HepG2 (cell line): Measurements from ENCODE around the gene MIB2.

Experiments
- EZH2 ChIP-seq: conservative IDR thresholded peaks from 2 replicates; pipeline ENCODE4 v1.6.1; 2012; ENCODE audit warnings: mild to moderate bottlenecking, low read depth, low read length, moderate library complexity
- NCOA1 ChIP-seq: sonication (generic); formaldehyde crosslinking; IDR thresholded peaks from 2 replicates; pipeline ENCODE4 v1.9.0; 2021; ENCODE audit warnings: missing genetic modification reagents
- RNF2 ChIP-seq: fragments of 450-650 bp; conservative IDR thresholded peaks from 2 replicates; pipeline ENCODE4 v1.6.1; 2016; ENCODE audit warnings: low read depth
- TF ChIP-seq, protein P1 (sequence below): sonication (generic); formaldehyde crosslinking; IDR thresholded peaks from 2 replicates; pipeline ENCODE4 v1.5.0; 2020; ENCODE audit warnings: mild to moderate bottlenecking, missing genetic modification reagents, moderate library complexity

DNA sequence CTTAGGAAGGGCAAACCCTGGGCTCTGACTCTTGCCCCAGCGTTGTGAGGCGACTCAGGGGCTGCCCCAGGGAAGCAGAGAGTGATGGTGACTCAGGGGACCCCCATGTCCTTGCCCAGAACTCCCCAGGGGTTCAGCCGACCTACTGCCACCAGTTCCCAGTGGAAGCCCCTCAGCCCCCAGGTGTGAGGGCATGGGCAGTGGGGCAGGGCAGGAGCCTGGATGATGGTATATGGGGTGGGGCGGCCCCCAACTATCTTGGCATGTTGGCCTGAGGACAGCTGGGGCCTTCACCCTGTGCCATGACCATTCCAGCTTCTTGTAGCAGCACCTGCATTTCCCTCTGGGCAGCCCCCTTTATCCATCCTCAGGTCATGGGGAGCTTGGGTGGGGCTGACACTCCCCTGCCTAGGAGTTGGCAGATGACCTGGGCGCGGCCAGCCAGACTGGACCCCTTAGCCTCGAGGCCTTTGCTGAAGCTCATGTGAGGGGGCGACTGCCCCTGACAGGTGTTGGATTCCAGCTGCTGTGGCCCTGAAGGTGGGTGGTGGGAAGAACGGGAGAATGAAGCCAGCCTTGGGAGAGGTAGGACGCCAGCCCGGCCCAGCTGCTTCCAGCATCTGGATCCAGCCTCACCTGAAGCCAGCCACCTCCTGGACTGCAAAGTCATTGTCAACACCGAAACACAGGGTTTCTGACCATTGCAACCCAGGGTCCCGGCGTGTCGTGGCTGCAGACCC is 13.6 kb upstream of the MIB2 start:
- TF ChIP-seq EZH2, result no peak
- TF ChIP-seq NCOA1 (CRISPR knock-in tag), result no peak
- TF ChIP-seq, protein P1, sequence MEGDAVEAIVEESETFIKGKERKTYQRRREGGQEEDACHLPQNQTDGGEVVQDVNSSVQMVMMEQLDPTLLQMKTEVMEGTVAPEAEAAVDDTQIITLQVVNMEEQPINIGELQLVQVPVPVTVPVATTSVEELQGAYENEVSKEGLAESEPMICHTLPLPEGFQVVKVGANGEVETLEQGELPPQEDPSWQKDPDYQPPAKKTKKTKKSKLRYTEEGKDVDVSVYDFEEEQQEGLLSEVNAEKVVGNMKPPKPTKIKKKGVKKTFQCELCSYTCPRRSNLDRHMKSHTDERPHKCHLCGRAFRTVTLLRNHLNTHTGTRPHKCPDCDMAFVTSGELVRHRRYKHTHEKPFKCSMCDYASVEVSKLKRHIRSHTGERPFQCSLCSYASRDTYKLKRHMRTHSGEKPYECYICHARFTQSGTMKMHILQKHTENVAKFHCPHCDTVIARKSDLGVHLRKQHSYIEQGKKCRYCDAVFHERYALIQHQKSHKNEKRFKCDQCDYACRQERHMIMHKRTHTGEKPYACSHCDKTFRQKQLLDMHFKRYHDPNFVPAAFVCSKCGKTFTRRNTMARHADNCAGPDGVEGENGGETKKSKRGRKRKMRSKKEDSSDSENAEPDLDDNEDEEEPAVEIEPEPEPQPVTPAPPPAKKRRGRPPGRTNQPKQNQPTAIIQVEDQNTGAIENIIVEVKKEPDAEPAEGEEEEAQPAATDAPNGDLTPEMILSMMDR, result no peak
- TF ChIP-seq RNF2, result no peak
